GM12891 (cell line): ENCODE results near the gene HDAC9.

ENCODE experiments used
- POLR2A ChIP-seq: IDR thresholded peaks from 2 replicates; pipeline ENCODE4 v1.6.1; 2011; ENCODE audit warnings: low read depth, low read length, control low read depth
- POLR2AphosphoS5 ChIP-seq: IDR thresholded peaks from 2 replicates; pipeline ENCODE4 v1.6.1; 2011; ENCODE audit warnings: low read depth, low read length, control low read depth

- TF ChIP-seq POLR2AphosphoS5: no peak
- TF ChIP-seq POLR2A: no peak
These were observed 445.7 kb downstream of the HDAC9 start for GRCh38 chr7:18941207-18941606.
